HepG2 (cell line): ENCODE measurements around the gene MAP3K9. TPM values are rescaled to one million over a fixed set of nuclear protein-coding genes. Genes with fewer than 3 reads are reported as not detected.

Experiments
- FOXA1 ChIP-seq, 2 experiments: fragments of 450-650 bp in 1 of 2; sonication (generic) in 1 of 2; formaldehyde crosslinking in 1 of 2; IDR thresholded peaks; 2 replicates each; pipeline versions ENCODE4 v1.4.0 to v1.6.1; 2016 to 2020; ENCODE audit warnings: missing genetic modification reagents in 1 of 2
- GLI4 ChIP-seq: sonication (generic); formaldehyde crosslinking; IDR thresholded peaks from 2 replicates; pipeline ENCODE4 v1.5.1; 2020; ENCODE audit warnings: missing genetic modification reagents, mild to moderate bottlenecking, moderate library complexity, borderline replicate concordance
- HNF4A ChIP-seq: sonication (generic); formaldehyde crosslinking; IDR thresholded peaks from 2 replicates; pipeline ENCODE4 v1.4.0; 2020; ENCODE audit warnings: missing genetic modification reagents
- IRF1 ChIP-seq: sonication (generic); formaldehyde crosslinking; IDR thresholded peaks from 2 replicates; pipeline ENCODE4 v1.4.0; 2020; ENCODE audit warnings: low read depth, mild to moderate bottlenecking, missing genetic modification reagents
- KDM3A ChIP-seq: IDR thresholded peaks from 2 replicates; pipeline ENCODE4 v1.6.1; 2018; ENCODE audit warnings: low read depth, missing compliant biosample characterization
- KDM6A ChIP-seq: IDR thresholded peaks from 2 replicates; pipeline ENCODE4 v1.6.1; 2016; ENCODE audit warnings: low read depth
- MED1 ChIP-seq: sonication (generic); formaldehyde crosslinking; IDR thresholded peaks from 2 replicates; pipeline ENCODE4 v1.4.0; 2020; ENCODE audit warnings: missing genetic modification reagents
- MED13 ChIP-seq: sonication (generic); formaldehyde crosslinking; IDR thresholded peaks from 2 replicates; pipeline ENCODE4 v1.5.0; 2020; ENCODE audit warnings: missing genetic modification reagents
- MEF2D ChIP-seq: sonication (generic); formaldehyde crosslinking; IDR thresholded peaks from 2 replicates; pipeline ENCODE4 v1.5.1; 2020; ENCODE audit warnings: mild to moderate bottlenecking, missing genetic modification reagents
- MTA1 ChIP-seq: sonication (generic); formaldehyde crosslinking; IDR thresholded peaks from 2 replicates; pipeline ENCODE4 v1.4.0; 2020; ENCODE audit warnings: missing genetic modification reagents, mild to moderate bottlenecking, borderline replicate concordance
- NFKB2 ChIP-seq: sonication (generic); formaldehyde crosslinking; IDR thresholded peaks from 2 replicates; pipeline ENCODE4 v1.4.0; 2020; ENCODE audit warnings: missing genetic modification reagents, borderline replicate concordance
- PATZ1 ChIP-seq: sonication (generic); formaldehyde crosslinking; IDR thresholded peaks from 2 replicates; pipeline ENCODE4 v1.4.0; 2020; ENCODE audit warnings: missing genetic modification reagents
- SOX5 ChIP-seq: IDR thresholded peaks from 2 replicates; pipeline ENCODE4 v1.6.1; 2016; ENCODE audit warnings: borderline replicate concordance
- SSRP1 ChIP-seq: IDR thresholded peaks from 2 replicates; pipeline ENCODE4 v1.6.1; 2016; ENCODE audit warnings: control low read depth
- STAT6 ChIP-seq: sonication (generic); formaldehyde crosslinking; IDR thresholded peaks from 2 replicates; pipeline ENCODE4 v1.4.0; 2020; ENCODE audit warnings: missing genetic modification reagents, mild to moderate bottlenecking, borderline replicate concordance
- TAF1 ChIP-seq: sonication (generic); formaldehyde crosslinking; IDR thresholded peaks from 2 replicates; pipeline ENCODE4 v1.4.0; 2020; ENCODE audit warnings: missing genetic modification reagents
- THYN1 ChIP-seq: sonication (generic); formaldehyde crosslinking; IDR thresholded peaks from 2 replicates; pipeline ENCODE4 v1.8.1; 2023; ENCODE audit warnings: low read depth, mild to moderate bottlenecking, moderate library complexity, missing genetic modification reagents, borderline replicate concordance
- ZC3H13 ChIP-seq: sonication (generic); formaldehyde crosslinking; IDR thresholded peaks from 2 replicates; pipeline ENCODE4 v1.8.1; 2023; ENCODE audit warnings: mild to moderate bottlenecking, missing genetic modification reagents, moderate library complexity
- ZNF180 ChIP-seq: sonication (generic); formaldehyde crosslinking; IDR thresholded peaks from 2 replicates; pipeline ENCODE4 v1.4.0; 2020; ENCODE audit warnings: low read depth, missing genetic modification reagents, borderline replicate concordance
- ZNF496 ChIP-seq: sonication (generic); formaldehyde crosslinking; IDR thresholded peaks from 2 replicates; pipeline ENCODE4 v1.8.1; 2023; ENCODE audit warnings: mild to moderate bottlenecking, moderate library complexity, missing genetic modification reagents; ENCODE audit not compliant: insufficient replicate concordance
- ZNF709 ChIP-seq: sonication (generic); formaldehyde crosslinking; IDR thresholded peaks from 2 replicates; pipeline ENCODE4 v1.5.0; 2020; ENCODE audit warnings: mild to moderate bottlenecking, missing genetic modification reagents
- ZNF788 ChIP-seq: sonication (generic); formaldehyde crosslinking; IDR thresholded peaks from 2 replicates; pipeline ENCODE4 v1.5.0; 2020; ENCODE audit warnings: mild to moderate bottlenecking, missing genetic modification reagents, borderline replicate concordance
- ZNF839 ChIP-seq: sonication (generic); formaldehyde crosslinking; IDR thresholded peaks from 2 replicates; pipeline ENCODE4 v1.4.0; 2020; ENCODE audit warnings: missing genetic modification reagents, mild to moderate bottlenecking, borderline replicate concordance
- ZSCAN12 ChIP-seq: sonication (generic); formaldehyde crosslinking; IDR thresholded peaks from 2 replicates; pipeline ENCODE4 v1.9.0; 2021; ENCODE audit warnings: mild to moderate bottlenecking, missing genetic modification reagents
- ZSCAN9 ChIP-seq: IDR thresholded peaks from 2 replicates; pipeline ENCODE4 v1.6.1; 2016; ENCODE audit warnings: borderline replicate concordance
- polyA plus RNA-seq, 8 experiments: library from polyadenylated mRNA; depleted of rRNA in 3 of 8; stranded (reverse) in 7 of 8; unstranded in 1 of 8; fragments of >200 nt; fragmentation: Illumina TruSeq in 4 of 8; extraction: Trizol in 4 of 8; gene quantifications; 2 replicates each; pipeline versions ENCODE4 v1.2.1 to v1.2.3, GENCODE V29; 2011 to 2016; ENCODE audit warnings: low read depth in 4 of 8, missing spikeins in 1 of 8, mixed read lengths in 1 of 8; ENCODE audit not compliant: insufficient read depth in 1 of 8
- total RNA-seq, 5 experiments: library from RNA; depleted of rRNA; stranded (reverse); fragments of >200 nt; fragmentation: Illumina TruSeq; extraction: Trizol; gene quantifications; 2 replicates each; pipeline ENCODE4 v1.2.3, GENCODE V29; 2016; ENCODE audit warnings: low read depth in 1 of 5

MAP3K9 gene
- total and polyA plus RNA-seq, 2 of the 13 experiments (the other 11 are each of a cell fraction or from before 2014, with no cell fraction given) = 4.3 to 4.5 TPM

- no peak for TF ChIP-seq STAT6 (CRISPR knock-in tag)
- peak; percentile 69; the same call in 1 of the 2 replicates for TF ChIP-seq PATZ1 (CRISPR knock-in tag)
- TF ChIP-seq KDM6A = no peak
- no peak for TF ChIP-seq NFKB2 (CRISPR knock-in tag)
- TF ChIP-seq FOXA1 (IDR thresholded peaks at IDR 0.05) = no peak
- TF ChIP-seq FOXA1 (CRISPR knock-in tag; IDR thresholded peaks at IDR 0.05) = no peak
- TF ChIP-seq GLI4 (CRISPR knock-in tag) = no peak
- peak; percentile 61; the same call in 1 of the 2 replicates for TF ChIP-seq TAF1
- no peak for TF ChIP-seq KDM3A (CRISPR knock-in tag)
- TF ChIP-seq ZNF788 (CRISPR knock-in tag) = no peak
- TF ChIP-seq MTA1 (CRISPR knock-in tag) = no peak
- no peak for TF ChIP-seq HNF4A (CRISPR knock-in tag)
- TF ChIP-seq MEF2D (CRISPR knock-in tag) = no peak
- TF ChIP-seq ZNF709 (CRISPR knock-in tag) = no peak
- TF ChIP-seq SSRP1 (CRISPR knock-in tag) = no peak
- no peak for TF ChIP-seq ZSCAN9
- no peak for TF ChIP-seq MED1 (CRISPR knock-in tag)
- TF ChIP-seq IRF1 (CRISPR knock-in tag) = no peak
- no peak for TF ChIP-seq ZNF180
- TF ChIP-seq ZNF496 (CRISPR knock-in tag) = no peak
- no peak for TF ChIP-seq SOX5
- TF ChIP-seq ZNF839 (CRISPR knock-in tag) = no peak
- no peak; the same call in 1 of the 2 replicates for TF ChIP-seq ZC3H13
- TF ChIP-seq ZSCAN12 (CRISPR knock-in tag) = no peak
- TF ChIP-seq THYN1 (CRISPR knock-in tag) = no peak
- no peak; the same call in 1 of the 2 replicates for TF ChIP-seq MED13 (CRISPR knock-in tag)
These were observed at the start of gene MAP3K9 (continued) for GRCh38 chr14:70809225-70810219.
